IPS-20b (cell line): ENCODE data around the gene TNIK.
A peak's percentile ranks its signal among the peaks of the same experiment; 100 is the strongest.

Experiments
- H3K27ac ChIP-seq: one replicate; pipeline ENCODE4 v1.5.1; 2013; ENCODE audit warnings: low read length
- H3K27me3 ChIP-seq: 2 replicates; pipeline ENCODE4 v1.6.1; 2013; ENCODE audit warnings: mild to moderate bottlenecking, low read length, inconsistent platforms; ENCODE audit not compliant: insufficient read depth
- H3K36me3 ChIP-seq: 2 replicates; pipeline ENCODE4 v1.6.1; 2013; ENCODE audit warnings: low read depth, mild to moderate bottlenecking, inconsistent platforms, low read length, moderate library complexity; ENCODE audit not compliant: insufficient read depth
- H3K4me1 ChIP-seq: 2 replicates; pipeline ENCODE4 v1.6.1; 2013; ENCODE audit warnings: mild to moderate bottlenecking, control low read depth, inconsistent platforms, low read length, moderate library complexity; ENCODE audit not compliant: insufficient read depth
- H3K4me3 ChIP-seq: 2 replicates; pipeline ENCODE4 v1.5.1; 2013; ENCODE audit warnings: mild to moderate bottlenecking, low read length, inconsistent platforms
- H3K9ac ChIP-seq: 2 replicates; pipeline ENCODE4 v1.6.1; 2013; ENCODE audit warnings: low read depth, mild to moderate bottlenecking, inconsistent platforms, low read length, moderate library complexity
- H3K9me3 ChIP-seq: 2 replicates; pipeline ENCODE4 v1.6.1; 2013; ENCODE audit warnings: mild to moderate bottlenecking, low read depth, low read length, inconsistent platforms; ENCODE audit not compliant: insufficient read depth

TNIK gene

GRCh38 chr3:171178714-171179113 lies 281.5 kb downstream of the TNIK start:
- H3K4me3 ChIP-seq, result no peak overlapping the region
- peaks cover 4% of the 10 kb centered on the region; the same call in 1 of the 2 replicates for H3K36me3 ChIP-seq
- H3K27ac ChIP-seq, result no peak overlapping the region

DNA sequence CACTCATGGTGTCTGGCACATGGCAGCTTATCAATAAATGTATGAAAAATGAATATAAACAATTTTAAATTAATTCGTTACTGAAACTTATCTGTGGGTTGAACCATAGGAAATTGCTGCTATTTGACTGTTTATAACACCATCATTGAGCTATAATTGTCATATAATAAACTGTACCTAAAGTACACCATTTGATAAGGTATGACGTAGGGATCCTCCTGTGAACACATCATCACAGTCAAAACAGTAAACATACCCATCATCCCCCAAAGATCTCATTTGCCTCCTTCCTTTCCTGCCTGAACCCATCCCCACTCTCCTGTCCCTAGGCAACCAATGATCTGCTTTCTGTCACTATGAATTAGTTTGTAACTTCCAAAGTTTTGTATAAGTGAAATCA lies 282.7 kb downstream of the TNIK start:
- no peak overlapping the region for H3K9ac ChIP-seq
- H3K9me3 ChIP-seq, result no peaks in the 10 kb centered on the region
- H3K4me1 ChIP-seq, result peaks cover 5% of the 10 kb centered on the region; the same call in 1 of the 2 replicates
- no peak overlapping the region for H3K27ac ChIP-seq
- H3K36me3 ChIP-seq, result no peaks in the 10 kb centered on the region; the same call in 1 of the 2 replicates
- H3K27me3 ChIP-seq, result no peaks in the 10 kb centered on the region
- H3K4me3 ChIP-seq, result no peak overlapping the region

More at GRCh38 chr3:171178714-171179113, 281.5 kb downstream of the TNIK start:
- no peak overlapping the region for H3K9ac ChIP-seq
- H3K27me3 ChIP-seq, result no peaks in the 10 kb centered on the region
- H3K9me3 ChIP-seq, result no peaks in the 10 kb centered on the region
- peaks cover 2% of the 10 kb centered on the region; the same call in 1 of the 2 replicates for H3K4me1 ChIP-seq

DNA sequence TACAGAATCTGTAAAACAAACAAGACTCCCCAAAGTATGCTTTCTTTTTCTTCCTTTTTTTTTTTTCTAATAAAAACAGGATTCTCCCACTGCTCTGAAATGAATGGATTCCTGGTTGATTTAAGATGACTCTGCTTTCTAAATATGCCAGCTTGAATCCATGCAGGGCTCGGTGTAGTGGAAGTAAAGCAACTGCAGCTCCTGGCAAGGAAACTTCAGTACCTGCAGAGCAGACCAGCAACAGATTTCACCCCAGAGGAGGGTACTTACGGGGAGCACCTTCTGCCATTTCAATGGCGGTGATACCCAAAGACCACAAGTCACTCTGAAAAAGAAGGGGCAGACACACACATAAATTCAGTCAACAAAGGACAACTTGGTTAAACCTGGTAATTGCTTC lies 283.1 kb downstream of the TNIK start:
- no peak overlapping the region for H3K9ac ChIP-seq
- peaks cover 5% of the 10 kb centered on the region; the same call in 1 of the 2 replicates for H3K4me1 ChIP-seq
- no peak overlapping the region for H3K4me3 ChIP-seq
- no peaks in the 10 kb centered on the region; the same call in 1 of the 2 replicates for H3K36me3 ChIP-seq
- H3K9me3 ChIP-seq, result no peaks in the 10 kb centered on the region
- no peak overlapping the region for H3K27ac ChIP-seq
- no peaks in the 10 kb centered on the region for H3K27me3 ChIP-seq

GRCh38 chr3:171176244-171176933 lies 283.8 kb downstream of the TNIK start:
- Histone ChIP-seq H3K4me3 (no peak overlapping the region), H3K9me3 (no peaks in the 10 kb centered on the region), H3K4me1 (peaks cover 5% of the 10 kb centered on the region; the same call in 1 of the 2 replicates), H3K36me3 (no peaks in the 10 kb centered on the region; the same call in 1 of the 2 replicates), H3K9ac (no peak overlapping the region), H3K27ac (no peak overlapping the region), H3K27me3 (no peaks in the 10 kb centered on the region)

GRCh38 chr3:171175741-171176234 lies 284.4 kb downstream of the TNIK start:
- H3K4me3 ChIP-seq, result no peak overlapping the region
- no peak overlapping the region for H3K27ac ChIP-seq
- H3K9me3 ChIP-seq, result no peaks in the 10 kb centered on the region
- H3K27me3 ChIP-seq, result no peaks in the 10 kb centered on the region
- peaks cover 5% of the 10 kb centered on the region; the same call in 1 of the 2 replicates for H3K4me1 ChIP-seq
- no peaks in the 10 kb centered on the region; the same call in 1 of the 2 replicates for H3K36me3 ChIP-seq
- no peak overlapping the region for H3K9ac ChIP-seq

- no peak overlapping the region for H3K27ac ChIP-seq
- no peak overlapping the region for H3K4me3 ChIP-seq
- H3K4me1 ChIP-seq, result peaks cover 5% of the 10 kb centered on the region; the same call in 1 of the 2 replicates
- H3K36me3 ChIP-seq, result no peaks in the 10 kb centered on the region; the same call in 1 of the 2 replicates
- H3K9me3 ChIP-seq, result no peaks in the 10 kb centered on the region
- H3K9ac ChIP-seq, result no peak overlapping the region
- H3K27me3 ChIP-seq, result no peaks in the 10 kb centered on the region
These were observed 286.5 kb downstream of the TNIK start for GRCh38 chr3:171173736-171174135.

GRCh38 chr3:171172070-171172469 lies 288.1 kb downstream of the TNIK start:
- peaks cover 8% of the 10 kb centered on the region; the same call in 1 of the 2 replicates for H3K4me1 ChIP-seq
- no peak overlapping the region for H3K27ac ChIP-seq
- no peak overlapping the region for H3K4me3 ChIP-seq
- no peaks in the 10 kb centered on the region for H3K9me3 ChIP-seq
- peaks cover 1% of the 10 kb centered on the region; the same call in 1 of the 2 replicates for H3K36me3 ChIP-seq
- H3K9ac ChIP-seq, result no peak overlapping the region
- no peaks in the 10 kb centered on the region for H3K27me3 ChIP-seq

DNA sequence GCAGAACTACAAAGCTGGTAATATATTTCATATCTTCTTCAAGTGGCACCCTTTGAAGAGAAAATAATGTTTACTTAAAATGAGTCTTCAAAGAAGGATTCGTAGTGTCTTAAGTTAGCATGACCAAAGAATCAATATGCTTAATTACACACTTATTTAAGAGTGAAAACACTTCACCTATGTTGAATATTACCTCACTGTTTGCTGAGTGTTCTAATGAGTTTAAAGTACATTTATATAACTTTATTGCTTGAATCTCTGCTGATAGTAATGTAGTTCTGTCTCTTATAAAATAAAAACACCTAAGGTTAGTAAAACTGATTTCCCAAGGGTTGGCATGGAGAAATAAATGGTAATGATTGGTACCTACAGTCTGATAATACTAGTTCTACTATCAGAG lies 290.3 kb downstream of the TNIK start:
- H3K9me3 ChIP-seq, result no peaks in the 10 kb centered on the region
- peaks cover 11% of the 10 kb centered on the region; the same call in 1 of the 2 replicates for H3K36me3 ChIP-seq
- H3K9ac ChIP-seq, result no peak overlapping the region
- no peak overlapping the region for H3K27ac ChIP-seq
- H3K4me3 ChIP-seq, result no peak overlapping the region
- H3K4me1 ChIP-seq, result peaks cover 18% of the 10 kb centered on the region
- no peaks in the 10 kb centered on the region for H3K27me3 ChIP-seq

DNA sequence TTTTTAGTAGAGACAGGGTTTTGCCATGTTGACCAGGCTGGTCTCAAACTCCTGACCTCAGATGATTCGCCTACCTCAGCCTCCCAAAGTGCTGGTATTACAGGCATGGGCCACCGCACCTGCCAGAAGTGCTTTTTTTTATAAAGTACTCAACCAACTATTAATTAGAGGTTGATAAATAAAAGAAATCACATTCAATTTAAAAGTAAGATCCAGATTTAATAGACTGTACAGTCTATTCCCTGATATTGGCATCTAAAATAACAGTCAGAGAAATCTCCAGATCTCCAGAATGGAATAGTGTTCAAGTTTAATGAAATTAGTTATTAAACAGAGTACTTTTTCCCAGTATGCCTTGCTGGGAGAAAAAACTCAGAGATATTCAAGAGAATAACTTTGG lies 290.8 kb downstream of the TNIK start:
- H3K27me3 ChIP-seq, result no peaks in the 10 kb centered on the region
- H3K36me3 ChIP-seq, result peaks cover 14% of the 10 kb centered on the region; the same call in 1 of the 2 replicates
- no peak overlapping the region for H3K9ac ChIP-seq
- peaks cover 18% of the 10 kb centered on the region for H3K4me1 ChIP-seq
- H3K27ac ChIP-seq, result no peak overlapping the region
- H3K9me3 ChIP-seq, result no peaks in the 10 kb centered on the region
- no peak overlapping the region for H3K4me3 ChIP-seq

DNA sequence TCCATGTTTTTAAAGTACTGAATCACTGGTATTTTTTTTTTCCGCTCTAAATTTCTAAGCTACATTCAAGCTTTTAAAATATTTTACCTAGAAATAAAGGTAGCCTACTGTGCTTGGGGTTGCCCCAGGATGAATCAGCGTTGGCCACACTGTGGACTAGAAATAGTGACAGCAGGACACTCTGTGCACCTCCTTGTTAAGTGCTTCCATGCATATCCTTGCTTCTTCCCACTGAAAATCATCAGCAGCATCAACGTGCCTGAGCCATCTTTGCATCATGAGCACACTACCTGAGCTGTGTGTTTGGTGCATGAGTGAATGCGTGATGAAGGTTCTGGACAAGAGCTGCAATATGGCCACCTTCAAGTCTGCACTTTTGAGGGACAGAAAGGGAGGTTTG lies 291.7 kb downstream of the TNIK start:
- Histone ChIP-seq H3K4me1 (peaks cover 17% of the 10 kb centered on the region), H3K27ac (no peak overlapping the region), H3K36me3 (peaks cover 22% of the 10 kb centered on the region; the same call in 1 of the 2 replicates), H3K4me3 (no peak overlapping the region), H3K27me3 (no peaks in the 10 kb centered on the region), H3K9ac (no peak overlapping the region), H3K9me3 (no peaks in the 10 kb centered on the region)

GRCh38 chr3:171168086-171168485 lies 292.1 kb downstream of the TNIK start:
- no peak overlapping the region for H3K4me3 ChIP-seq
- no peaks in the 10 kb centered on the region for H3K27me3 ChIP-seq
- H3K9me3 ChIP-seq, result peaks cover under 1% of the 10 kb centered on the region; the same call in 1 of the 2 replicates
- H3K9ac ChIP-seq, result no peak overlapping the region
- peaks cover 15% of the 10 kb centered on the region for H3K4me1 ChIP-seq
- H3K27ac ChIP-seq, result no peak overlapping the region
- H3K36me3 ChIP-seq, result peaks cover 25% of the 10 kb centered on the region; the same call in 1 of the 2 replicates

GRCh38 chr3:171165983-171166382 lies 294.2 kb downstream of the TNIK start:
- Histone ChIP-seq H3K9ac (peak overlapping the region; percentile 37; the same call in 1 of the 2 replicates), H3K27me3 (no peaks in the 10 kb centered on the region), H3K4me1 (peaks cover 15% of the 10 kb centered on the region), H3K9me3 (peaks cover 6% of the 10 kb centered on the region; the same call in 1 of the 2 replicates), H3K4me3 (peak overlapping the region; percentile 17; the same call in 1 of the 2 replicates), H3K27ac (no peak overlapping the region), H3K36me3 (peaks cover 35% of the 10 kb centered on the region; the same call in 1 of the 2 replicates)
